GM23248 (cell line): ENCODE data around the gene RANBP10. TPM values are rescaled to one million over a fixed set of nuclear protein-coding genes. Genes with fewer than 3 reads are reported as not detected.

ENCODE experiments used
- DNase-seq: peaks from one replicate; pipeline ENCODE4 v3.0.0-alpha.2; 2015
- H2AFZ ChIP-seq: fragments of 200-600 bp; sonication (generic); 2 replicates; pipeline ENCODE4 v1.6.1; 2016; ENCODE audit warnings: antibody characterized with exemption
- H3F3A ChIP-seq: fragments of 200-600 bp; sonication (generic); 2 replicates; pipeline ENCODE4 v1.6.1; 2016; ENCODE audit warnings: mild to moderate bottlenecking, antibody characterized with exemption, mixed run types; ENCODE audit not compliant: insufficient read depth
- H3K27ac ChIP-seq: fragments of 200-600 bp; sonication (generic); 2 replicates; pipeline ENCODE4 v1.5.1; 2016; ENCODE audit warnings: mild to moderate bottlenecking
- H3K27me3 ChIP-seq: fragments of 200-600 bp; sonication (generic); replicated peaks from 2 replicates; pipeline ENCODE4 v1.6.1; 2016; ENCODE audit warnings: mild to moderate bottlenecking; ENCODE audit not compliant: insufficient read depth
- H3K36me3 ChIP-seq: fragments of 200-600 bp; sonication (generic); 2 replicates; pipeline ENCODE4 v1.6.1; 2016; ENCODE audit warnings: low read depth, mild to moderate bottlenecking
- H3K4me1 ChIP-seq: fragments of 200-600 bp; sonication (generic); 2 replicates; pipeline ENCODE4 v1.6.1; 2016; ENCODE audit warnings: mild to moderate bottlenecking; ENCODE audit not compliant: insufficient read depth
- H3K4me2 ChIP-seq: fragments of 200-600 bp; sonication (generic); one replicate; pipeline ENCODE4 v1.6.1; 2016; ENCODE audit warnings: mild to moderate bottlenecking; ENCODE audit not compliant: unreplicated experiment
- H3K4me3 ChIP-seq: fragments of 200-600 bp; sonication (generic); 2 replicates; pipeline ENCODE4 v1.5.1; 2016; ENCODE audit warnings: mild to moderate bottlenecking
- H3K79me2 ChIP-seq: fragments of 200-600 bp; sonication (generic); 2 replicates; pipeline ENCODE4 v1.6.1; 2016; ENCODE audit warnings: mild to moderate bottlenecking; ENCODE audit not compliant: insufficient read depth
- H3K9ac ChIP-seq: fragments of 200-600 bp; sonication (generic); 2 replicates; pipeline ENCODE4 v1.6.1; 2016; ENCODE audit warnings: mild to moderate bottlenecking
- H3K9me2 ChIP-seq: fragments of 200-600 bp; sonication (generic); 2 replicates; pipeline ENCODE4 v1.6.1; 2016; ENCODE audit warnings: mixed run types, mild to moderate bottlenecking, moderate library complexity; ENCODE audit not compliant: insufficient read depth
- H3K9me3 ChIP-seq: fragments of 200-600 bp; sonication (generic); one replicate; pipeline ENCODE4 v1.6.1; 2017; ENCODE audit warnings: low read depth
- H4K20me1 ChIP-seq: fragments of 200-600 bp; sonication (generic); 2 replicates; pipeline ENCODE4 v1.6.0; 2016; ENCODE audit not compliant: insufficient read depth
- EZH2 ChIP-seq: fragments of 200-600 bp; sonication (generic); IDR thresholded peaks from 2 replicates; pipeline ENCODE4 v1.6.1; 2018; ENCODE audit warnings: antibody characterized with exemption, mild to moderate bottlenecking; ENCODE audit not compliant: insufficient read depth, poor library complexity, severe bottlenecking
- EZH2phosphoT487 ChIP-seq: fragments of 200-600 bp; sonication (generic); IDR thresholded peaks from 2 replicates; pipeline ENCODE4 v1.6.1; 2018; ENCODE audit warnings: antibody characterized with exemption, moderate library complexity, mild to moderate bottlenecking, low read depth; ENCODE audit not compliant: insufficient read depth
- WGBS, 2 experiments: methylation state at CpG; one replicate each; pipeline ENCODE4 v1.1.6; 2015 to 2017; ENCODE audit warnings: low lambda C conversion rate in 2 of 2, low coverage in 1 of 2; ENCODE audit errors: missing lambda C conversion rate in 2 of 2; 5-methylcytosine and 5-hydroxymethylcytosine counted together
- in situ Hi-C: fragments of 300-500 bp; cut with MboI; formaldehyde crosslinking; loops from 2 replicates; pipeline ENCODE4 v1.15.0; 2020
- polyA plus RNA-seq: library from polyadenylated mRNA; unstranded; fragments of >200 nt; fragmentation: Nextera tagmentation; extraction: Ambion mirVana; gene quantifications from 2 replicates; pipeline ENCODE4 v1.2.1, GENCODE V29; 2016
- total RNA-seq: library from RNA; depleted of rRNA; stranded (reverse); fragments of >200 nt; shearing (Covaris generic); gene quantifications from 2 replicates; pipeline ENCODE4 v1.2.3, GENCODE V29; 2014

The RANBP10 gene
- total and polyA plus RNA-seq, 2 experiments from 2014 or later = 2.4 to 5.8 TPM

GRCh38 chr16:67677712-67678111 lies 128.6 kb downstream of the RANBP10 start:
- no peaks in the 10 kb centered on the region for H3K79me2 ChIP-seq
- no peak overlapping the region for H3K4me2 ChIP-seq
- H4K20me1 ChIP-seq = no peaks in the 10 kb centered on the region
- H3K9me3 ChIP-seq = no peaks in the 10 kb centered on the region
- in situ Hi-C loops = loop anchor here (10.0 kb wide), 1 partner anchor 127 kb away; the partner anchor contains the start of genes RANBP10 and TSNAXIP1
- no peak overlapping the region for H3K9ac ChIP-seq
- H3K36me3 ChIP-seq = no peaks in the 10 kb centered on the region
- no peak overlapping the region for H3K4me3 ChIP-seq
- no peaks in the 10 kb centered on the region for H3F3A ChIP-seq
- 92 to 100% methylated on average over 1 of the region's 1 CpG for WGBS, 2 experiments
- no peak for TF ChIP-seq EZH2phosphoT487
- no peak for TF ChIP-seq EZH2
- no peak overlapping the region for H2AFZ ChIP-seq
- no peak overlapping the region for H3K27ac ChIP-seq
- no peaks in the 10 kb centered on the region for H3K4me1 ChIP-seq
- H3K9me2 ChIP-seq = no peaks in the 10 kb centered on the region
- no peak for DNase-seq
- no peaks in the 10 kb centered on the region for H3K27me3 ChIP-seq

GRCh38 chr16:67676939-67677338 lies 129.4 kb downstream of the RANBP10 start:
- Histone ChIP-seq H3K27ac (no peak overlapping the region), H3K9me3 (no peaks in the 10 kb centered on the region), H3K27me3 (no peaks in the 10 kb centered on the region), H3K4me2 (no peak overlapping the region), H3K9ac (no peak overlapping the region), H2AFZ (no peak overlapping the region), H3K9me2 (no peaks in the 10 kb centered on the region), H3K79me2 (no peaks in the 10 kb centered on the region), H3K36me3 (no peaks in the 10 kb centered on the region), H4K20me1 (no peaks in the 10 kb centered on the region), H3F3A (no peaks in the 10 kb centered on the region), H3K4me3 (no peak overlapping the region), H3K4me1 (no peaks in the 10 kb centered on the region)
- in situ Hi-C loops = loop anchor here (10.0 kb wide), 1 partner anchor 128 kb away; the partner anchor contains the start of genes RANBP10 and TSNAXIP1
- DNase-seq = no peak
- WGBS, 2 experiments = 75 to 79% methylated on average over 8 of the region's 8 CpGs
- TF ChIP-seq EZH2phosphoT487 = no peak
- no peak for TF ChIP-seq EZH2

- Histone ChIP-seq H3K4me3 (no peak overlapping the region), H3K36me3 (no peaks in the 10 kb centered on the region), H3K9me2 (no peaks in the 10 kb centered on the region), H3K27ac (no peak overlapping the region), H3K9ac (no peak overlapping the region), H3K79me2 (no peaks in the 10 kb centered on the region), H3K4me1 (no peaks in the 10 kb centered on the region), H3K27me3 (no peaks in the 10 kb centered on the region), H4K20me1 (no peaks in the 10 kb centered on the region), H2AFZ (no peak overlapping the region), H3K4me2 (no peak overlapping the region), H3K9me3 (no peaks in the 10 kb centered on the region), H3F3A (no peaks in the 10 kb centered on the region)
- 92 to 98% methylated on average over 4 of the region's 4 CpGs for WGBS, 2 experiments
- DNase-seq = no peak
- no peak for TF ChIP-seq EZH2
- TF ChIP-seq EZH2phosphoT487 = no peak
- in situ Hi-C loops = loop anchor here (10.0 kb wide), 1 partner anchor 128 kb away; the partner anchor contains the start of genes RANBP10 and TSNAXIP1
Measured at GRCh38 chr16:67676516-67676915, 129.8 kb downstream of the RANBP10 start.

GRCh38 chr16:67675999-67676398 lies 130.4 kb downstream of the RANBP10 start:
- no peaks in the 10 kb centered on the region for H3F3A ChIP-seq
- no peaks in the 10 kb centered on the region for H3K9me3 ChIP-seq
- no peaks in the 10 kb centered on the region for H3K9me2 ChIP-seq
- H3K36me3 ChIP-seq = no peaks in the 10 kb centered on the region
- no peak overlapping the region for H3K9ac ChIP-seq
- in situ Hi-C loops = loop anchor here (10.0 kb wide), 1 partner anchor 129 kb away; the partner anchor contains the start of genes RANBP10 and TSNAXIP1
- no peaks in the 10 kb centered on the region for H3K4me1 ChIP-seq
- no peaks in the 10 kb centered on the region for H4K20me1 ChIP-seq
- no peak for DNase-seq
- no peaks in the 10 kb centered on the region for H3K27me3 ChIP-seq
- WGBS, 2 experiments = 97 to 98% methylated on average over 7 of the region's 7 CpGs
- H3K4me3 ChIP-seq = no peak overlapping the region
- no peaks in the 10 kb centered on the region for H3K79me2 ChIP-seq
- H3K4me2 ChIP-seq = no peak overlapping the region
- no peak for TF ChIP-seq EZH2phosphoT487
- no peak for TF ChIP-seq EZH2
- H2AFZ ChIP-seq = no peak overlapping the region
- no peak overlapping the region for H3K27ac ChIP-seq
